GM21360 (cell line): ENCODE data around the gene GPS1.

ENCODE experiments used
- ATAC-seq: cut with Tn5 transposase; IDR thresholded peaks from one replicate; pipeline ENCODE4 v1.9.1; 2021; ENCODE audit warnings: mild to moderate bottlenecking, moderate library complexity; ENCODE audit not compliant: unreplicated experiment

GPS1 gene

GRCh38 chr17:82098169-82098938 is 46.7 kb downstream of the GPS1 start, which contains the start of gene FASN:
FASN (minus strand) TSS chr17:82098236; CDS start chr17:82096445, 1,791 bp downstream.
- ATAC-seq, result peak; percentile 64

DNA sequence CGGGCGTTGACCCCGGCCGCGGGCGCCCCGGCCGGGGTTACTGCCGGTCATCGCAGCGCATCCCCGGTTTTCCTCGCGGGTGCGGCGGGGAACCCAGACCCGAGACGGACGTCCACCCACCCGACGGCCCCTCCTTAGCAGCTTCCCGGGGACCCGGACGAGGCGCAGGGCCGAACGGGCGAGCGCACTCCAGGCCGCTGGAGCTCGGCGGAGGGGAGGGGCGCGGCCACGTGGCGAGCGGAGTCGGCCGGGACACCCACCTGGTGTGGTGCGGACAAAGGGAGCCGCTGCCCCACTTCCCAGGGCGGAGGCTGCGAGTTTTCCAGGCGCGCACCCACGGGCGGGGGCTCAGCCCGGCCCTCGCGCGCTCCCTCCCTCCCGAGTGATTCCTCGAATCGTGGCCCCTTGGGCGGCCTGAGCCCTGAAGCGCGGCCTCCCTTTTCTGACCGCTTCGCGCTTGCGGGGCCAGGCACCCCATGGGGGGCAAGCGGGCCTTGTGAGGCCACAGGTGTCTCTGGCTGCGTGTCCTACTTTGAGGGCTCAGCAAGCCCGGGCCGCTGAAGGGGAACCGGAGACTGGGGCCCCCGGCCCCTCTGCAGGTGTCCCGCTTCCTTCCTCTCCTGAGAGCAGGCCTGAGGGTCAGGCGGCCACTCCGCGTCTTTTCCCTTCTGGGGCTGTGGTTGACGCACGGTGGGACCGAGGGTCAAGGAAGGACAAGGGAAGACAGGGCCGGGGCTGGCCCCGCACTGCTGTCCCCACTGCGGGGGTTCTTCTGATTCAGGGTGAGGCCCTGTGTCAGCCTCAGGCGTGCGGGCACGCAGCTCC is 47.5 kb downstream of the GPS1 start:
- no peak for ATAC-seq

- ATAC-seq, result no peak
Measured at GRCh38 chr17:82100502-82101298, 49.0 kb downstream of the GPS1 start.

- ATAC-seq, result no peak
Measured at GRCh38 chr17:82101301-82101715, 49.6 kb downstream of the GPS1 start.

- ATAC-seq, result no peak
Measured at GRCh38 chr17:82101767-82102679, 50.3 kb downstream of the GPS1 start.

GRCh38 chr17:82103553-82104451 is 52.1 kb downstream of the GPS1 start:
- no peak for ATAC-seq

GRCh38 chr17:82104797-82105416 is 53.2 kb downstream of the GPS1 start:
- ATAC-seq, result no peak

DNA sequence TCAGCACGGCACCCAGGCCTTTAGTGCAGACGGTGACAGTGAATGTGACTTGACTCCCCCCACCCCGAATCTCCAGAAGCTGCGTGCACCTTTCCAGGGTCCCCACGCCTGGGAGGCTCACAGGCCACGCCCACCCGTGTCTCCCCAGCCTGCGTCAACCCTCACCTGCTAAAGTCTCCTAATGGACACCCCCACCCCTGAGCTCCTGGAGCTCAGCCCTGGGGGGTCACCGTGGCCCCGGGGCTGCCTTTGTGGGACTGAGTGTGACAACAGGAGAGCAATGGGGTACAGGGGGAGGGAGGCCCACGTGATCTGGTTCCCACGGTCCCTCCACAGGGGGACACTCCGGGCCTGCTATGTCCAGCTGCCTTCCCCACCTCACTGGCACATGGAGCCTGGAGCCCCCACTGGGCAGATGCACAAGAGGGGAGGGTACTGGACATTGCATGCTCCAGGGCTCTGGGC is 53.8 kb downstream of the GPS1 start:
- ATAC-seq, result no peak

DNA sequence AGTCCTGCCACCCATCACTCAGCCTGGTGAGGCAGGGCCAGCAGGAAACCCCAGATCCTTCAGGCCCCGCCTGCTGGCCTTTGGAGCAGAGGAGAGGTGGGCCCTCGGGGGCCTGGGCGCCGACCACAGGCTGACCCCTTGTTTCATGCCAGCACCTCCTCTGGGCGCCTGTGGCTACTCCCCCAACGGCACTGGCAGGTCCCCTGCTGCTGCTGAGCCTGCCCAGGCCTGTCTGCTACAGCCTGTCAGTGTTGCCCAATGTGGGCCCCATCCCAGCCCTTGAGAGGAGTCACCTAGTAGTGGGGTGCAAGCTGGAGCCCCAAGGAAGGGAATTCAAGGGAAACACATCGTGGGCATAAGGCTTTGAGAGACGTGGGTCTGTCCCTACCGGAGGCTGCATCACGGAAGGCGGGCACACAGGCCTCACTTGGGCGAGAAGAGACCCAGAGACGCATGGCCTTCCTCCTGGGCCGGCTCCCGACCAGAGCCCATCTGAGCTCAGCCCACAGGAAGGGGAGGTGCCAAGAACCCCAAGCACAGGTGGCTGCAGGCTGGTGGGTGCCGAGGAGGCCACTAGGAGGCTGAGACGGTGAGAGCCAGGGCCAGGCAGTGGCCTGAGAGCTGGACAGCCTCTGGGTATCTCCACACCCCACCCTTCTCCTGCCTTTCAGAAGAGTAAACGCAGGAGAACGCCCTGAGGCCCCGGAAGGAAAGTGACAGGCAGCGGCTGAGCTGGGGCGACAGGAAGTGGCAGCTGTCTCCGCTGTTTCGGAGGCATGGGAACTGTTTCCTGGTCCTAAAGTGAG is 54.4 kb downstream of the GPS1 start:
- no peak for ATAC-seq

DNA sequence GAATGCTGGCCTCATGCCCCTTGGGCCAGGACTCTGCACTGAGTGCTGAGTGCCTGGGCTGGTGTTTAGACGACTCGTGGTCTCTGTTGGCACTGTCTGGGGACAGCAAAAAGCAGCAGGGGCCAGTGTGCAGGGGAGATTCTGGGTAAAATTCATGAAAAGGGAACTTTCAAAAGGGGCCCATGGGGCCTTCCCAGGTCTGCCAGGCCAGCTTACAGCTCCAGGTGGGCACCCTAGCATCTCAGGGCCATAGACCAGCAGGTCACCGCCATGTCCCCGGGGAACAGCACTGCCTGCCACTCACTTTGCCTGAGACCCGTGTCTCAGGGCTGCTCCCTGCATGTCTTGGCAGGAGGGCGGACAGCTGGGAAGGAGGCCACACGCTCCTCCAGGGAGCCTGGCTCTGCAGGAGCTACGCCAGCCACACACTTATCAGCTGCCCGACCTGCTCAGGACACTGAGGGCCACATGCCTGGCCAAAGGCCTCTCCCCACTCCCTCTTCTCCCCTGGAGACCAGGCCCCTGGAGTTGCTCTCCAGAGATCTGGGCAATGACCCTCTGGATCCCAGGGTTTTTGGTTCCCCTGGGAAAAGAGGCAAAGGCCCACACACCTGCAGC is 55.1 kb downstream of the GPS1 start:
- ATAC-seq, result no peak
